CD4-positive, alpha-beta T cell (primary cell): ENCODE data around the gene CCT8. TPM values are rescaled to one million over a fixed set of nuclear protein-coding genes. Genes with fewer than 3 reads are reported as not detected.
A peak's percentile ranks its signal among the peaks of the same experiment; 100 is the strongest.

Experiments
- ATAC-seq: fragments of 200-7000 bp; cut with Tn5 transposase; one replicate; pipeline ENCODE4 v1.10.0; 2022; ENCODE audit warnings: mild to moderate bottlenecking; ENCODE audit not compliant: poor library complexity
- CTCF ChIA-PET: fragments of 350-600 bp; sonication (Branson Sonifier 250); formaldehyde crosslinking; loops from one replicate; lab custom pipeline; 2021; ENCODE audit warnings: antibody characterized with exemption, inconsistent platforms; lab: Charles Lee
- POLR2A ChIA-PET: fragments of 350-600 bp; sonication (Branson Sonifier 250); formaldehyde crosslinking; loops from one replicate; lab custom pipeline; 2021; ENCODE audit warnings: antibody characterized with exemption, inconsistent platforms; lab: Charles Lee
- DNase-seq, 14 experiments: peaks; one replicate each; pipeline ENCODE4 v3.0.0-alpha.2; 2013 to 2020; ENCODE audit warnings: mixed read lengths in 2 of 14
- H3K27ac ChIP-seq, 2 donors: one replicate each; pipeline versions ENCODE4 v1.5.1 to v1.7.0; 2013; ENCODE audit warnings: low read length in 2 of 2, low read depth in 1 of 2, mild to moderate bottlenecking in 1 of 2
- H3K27me3 ChIP-seq, 2 experiments: 1 replicate in 1 of 2; 2 replicates in 1 of 2; pipeline versions ENCODE4 v1.6.1 to v1.7.0; 2013; ENCODE audit warnings: low read length in 2 of 2, control low read depth in 1 of 2, mild to moderate bottlenecking in 1 of 2, moderate library complexity in 1 of 2; ENCODE audit not compliant: insufficient read depth in 2 of 2, control insufficient read depth in 1 of 2
- H3K36me3 ChIP-seq: one replicate; pipeline ENCODE4 v1.6.1; 2013; ENCODE audit warnings: low read length, control low read depth; ENCODE audit not compliant: insufficient read depth
- H3K4me1 ChIP-seq: one replicate; pipeline ENCODE4 v1.6.1; 2013; ENCODE audit warnings: low read length, control low read depth; ENCODE audit not compliant: insufficient read depth
- H3K4me3 ChIP-seq: one replicate; pipeline ENCODE4 v1.5.1; 2013; ENCODE audit warnings: mild to moderate bottlenecking, low read length, moderate library complexity
- H3K9me3 ChIP-seq, 2 experiments: 1 replicate in 1 of 2; 2 replicates in 1 of 2; pipeline versions ENCODE4 v1.6.1 to v1.7.0; 2013; ENCODE audit warnings: low read length in 2 of 2, mild to moderate bottlenecking in 2 of 2, control low read depth in 1 of 2, moderate library complexity in 1 of 2; ENCODE audit not compliant: control insufficient read depth in 1 of 2, insufficient read depth in 1 of 2
- H3K27ac Mint-ChIP-seq: one replicate; pipeline ENCODE4 v1.8.0; 2020; ENCODE audit warnings: mixed read lengths
- H3K27me3 Mint-ChIP-seq: one replicate; pipeline ENCODE4 v1.8.0; 2021; ENCODE audit warnings: mixed read lengths
- H3K36me3 Mint-ChIP-seq: one replicate; pipeline ENCODE4 v1.8.0; 2021; ENCODE audit warnings: low read depth, mixed read lengths
- H3K4me1 Mint-ChIP-seq: one replicate; pipeline ENCODE4 v1.8.0; 2021; ENCODE audit warnings: low read depth, mixed read lengths
- H3K4me3 Mint-ChIP-seq: one replicate; pipeline ENCODE4 v1.8.0; 2020; ENCODE audit warnings: mild to moderate bottlenecking, mixed read lengths
- H3K9me3 Mint-ChIP-seq: one replicate; pipeline ENCODE4 v1.8.0; 2020; ENCODE audit warnings: mixed read lengths
- intact Hi-C, 2 experiments: fragments of 100-400 bp; cut with DNase I in 1 of 2; cut with micrococcal nuclease in 1 of 2; formaldehyde crosslinking; loops; one replicate each; pipeline versions ENCODE4 v1.15.1 to v1.9.0; 2023 to 2025; cut with DNase I, micrococcal nuclease
- total RNA-seq, 174 experiments: library from RNA in 2 of 174; stranded (reverse) in 2 of 174; gene quantifications; one replicate each; pipeline ENCODE4 v1.2.3 and lab custom pipeline; 2021 to 2026
- TF ChIP-seq, protein P1 (sequence below): fragments of 200-600 bp; IDR thresholded peaks from one replicate; pipeline ENCODE4 v1.8.0; 2022; ENCODE audit warnings: antibody characterized with exemption, mild to moderate bottlenecking

Gene CCT8
- total RNA-seq, 2 experiments from 2014 or later: 121 to 126 TPM

DNA sequence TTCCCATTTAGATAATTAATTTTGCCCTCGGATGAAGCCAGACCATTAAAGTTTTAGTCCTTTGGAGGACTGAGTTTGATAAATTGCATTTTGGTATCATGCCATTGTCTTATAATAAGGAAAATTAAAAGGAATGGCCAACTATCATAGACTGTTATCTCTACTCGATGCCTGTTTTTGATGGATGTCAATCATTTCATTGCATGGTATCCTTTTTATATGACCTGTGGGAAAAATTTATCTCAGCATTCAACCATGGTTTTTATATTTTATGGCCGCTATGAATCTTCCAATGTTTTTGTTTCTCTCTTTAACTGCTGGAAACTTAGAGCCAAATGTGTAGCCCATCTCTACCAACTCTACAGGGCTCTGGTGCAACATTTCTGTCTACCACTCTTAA is 9.9 kb upstream of the CCT8 start:
- ChIA-PET POLR2A (interaction anchor here (1.8 kb wide), 1 partner anchor 59 kb away, joined by 6 read pairs; the partner anchor contains the start of gene USP16), CTCF (no interaction called here)
- ATAC-seq: no peak
- no peak overlapping the region for H3K4me3 ChIP-seq
- no peaks in the 10 kb centered on the region for H3K9me3 ChIP-seq
- Mint-ChIP-seq H3K36me3 (peaks cover 11% of the 10 kb centered on the region), H3K27me3 (no peaks in the 10 kb centered on the region), H3K4me3 (no peak overlapping the region), H3K9me3 (no peaks in the 10 kb centered on the region), H3K27ac (peak overlapping the region; percentile 82), H3K4me1 (peaks cover 40% of the 10 kb centered on the region)
- TF ChIP-seq, protein P1, sequence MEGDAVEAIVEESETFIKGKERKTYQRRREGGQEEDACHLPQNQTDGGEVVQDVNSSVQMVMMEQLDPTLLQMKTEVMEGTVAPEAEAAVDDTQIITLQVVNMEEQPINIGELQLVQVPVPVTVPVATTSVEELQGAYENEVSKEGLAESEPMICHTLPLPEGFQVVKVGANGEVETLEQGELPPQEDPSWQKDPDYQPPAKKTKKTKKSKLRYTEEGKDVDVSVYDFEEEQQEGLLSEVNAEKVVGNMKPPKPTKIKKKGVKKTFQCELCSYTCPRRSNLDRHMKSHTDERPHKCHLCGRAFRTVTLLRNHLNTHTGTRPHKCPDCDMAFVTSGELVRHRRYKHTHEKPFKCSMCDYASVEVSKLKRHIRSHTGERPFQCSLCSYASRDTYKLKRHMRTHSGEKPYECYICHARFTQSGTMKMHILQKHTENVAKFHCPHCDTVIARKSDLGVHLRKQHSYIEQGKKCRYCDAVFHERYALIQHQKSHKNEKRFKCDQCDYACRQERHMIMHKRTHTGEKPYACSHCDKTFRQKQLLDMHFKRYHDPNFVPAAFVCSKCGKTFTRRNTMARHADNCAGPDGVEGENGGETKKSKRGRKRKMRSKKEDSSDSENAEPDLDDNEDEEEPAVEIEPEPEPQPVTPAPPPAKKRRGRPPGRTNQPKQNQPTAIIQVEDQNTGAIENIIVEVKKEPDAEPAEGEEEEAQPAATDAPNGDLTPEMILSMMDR: no peak
- no peak overlapping the region for H3K27ac ChIP-seq
- H3K27me3 ChIP-seq: no peaks in the 10 kb centered on the region
- no peak for DNase-seq
- intact Hi-C loops: no loop called here
- H3K36me3 ChIP-seq: peaks cover 7% of the 10 kb centered on the region
- peaks cover 31% of the 10 kb centered on the region for H3K4me1 ChIP-seq

DNA sequence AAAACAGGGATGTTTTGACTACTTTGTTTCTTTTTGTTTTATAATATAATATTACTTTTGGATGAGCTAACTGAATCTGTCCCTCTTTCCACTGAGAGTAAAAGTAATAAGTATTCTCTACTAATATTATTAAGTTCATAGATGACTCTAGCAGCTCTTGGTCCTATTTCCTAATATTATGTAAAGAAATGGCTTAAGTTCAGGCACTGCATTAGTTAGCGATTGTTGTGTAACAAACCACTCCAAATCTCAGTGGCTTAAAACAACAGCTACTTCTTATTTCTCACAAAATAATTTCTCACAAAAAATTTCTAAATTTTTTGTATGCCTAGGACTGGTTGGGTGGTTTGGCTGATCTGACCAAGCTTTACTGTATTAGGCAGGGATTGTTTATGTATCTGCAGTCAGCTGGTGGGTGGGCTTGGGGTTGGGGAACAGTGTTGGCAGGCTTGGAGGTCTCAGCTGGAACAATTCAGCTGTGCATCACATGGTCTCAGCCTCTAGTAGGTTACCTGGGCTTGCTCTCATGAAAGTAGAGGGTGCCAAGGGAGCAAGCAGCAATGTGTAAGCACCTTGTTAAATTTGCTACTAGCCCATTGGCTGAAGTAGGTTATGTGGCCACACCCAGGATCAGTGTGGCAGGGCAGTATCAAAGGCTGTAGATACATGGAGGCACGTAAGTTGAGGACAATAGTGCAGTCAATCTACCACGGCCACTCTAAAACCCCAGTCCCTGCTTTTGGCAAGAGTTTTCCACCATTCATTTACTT is 8.8 kb upstream of the CCT8 start:
- Mint-ChIP-seq H3K36me3 (peaks cover 11% of the 10 kb centered on the region), H3K9me3 (no peaks in the 10 kb centered on the region), H3K4me1 (peaks cover 48% of the 10 kb centered on the region), H3K27ac (peak overlapping the region; percentile 95), H3K27me3 (no peaks in the 10 kb centered on the region), H3K4me3 (no peak overlapping the region)
- H3K9me3 ChIP-seq: no peaks in the 10 kb centered on the region
- DNase-seq (no peak), ATAC-seq (no peak)
- peaks cover 33% of the 10 kb centered on the region for H3K4me1 ChIP-seq
- intact Hi-C loops: no loop called here
- TF ChIP-seq, protein P1: no peak
- H3K4me3 ChIP-seq: no peak overlapping the region
- H3K27ac ChIP-seq: peak overlapping the region in 1 of 2 donors; percentile 10
- no peaks in the 10 kb centered on the region for H3K27me3 ChIP-seq
- peaks cover 6% of the 10 kb centered on the region for H3K36me3 ChIP-seq
- ChIA-PET CTCF (interaction anchor here (0.5 kb wide), 1 partner anchor 7 kb away, joined by 3 read pairs; no protein-coding TSS in a partner anchor), POLR2A (interaction anchor here (1.4 to 1.8 kb wide), 2 partner anchors 58 to 80 kb away, joined by 5 to 6 read pairs; partner anchors contain the start of gene USP16)

DNA sequence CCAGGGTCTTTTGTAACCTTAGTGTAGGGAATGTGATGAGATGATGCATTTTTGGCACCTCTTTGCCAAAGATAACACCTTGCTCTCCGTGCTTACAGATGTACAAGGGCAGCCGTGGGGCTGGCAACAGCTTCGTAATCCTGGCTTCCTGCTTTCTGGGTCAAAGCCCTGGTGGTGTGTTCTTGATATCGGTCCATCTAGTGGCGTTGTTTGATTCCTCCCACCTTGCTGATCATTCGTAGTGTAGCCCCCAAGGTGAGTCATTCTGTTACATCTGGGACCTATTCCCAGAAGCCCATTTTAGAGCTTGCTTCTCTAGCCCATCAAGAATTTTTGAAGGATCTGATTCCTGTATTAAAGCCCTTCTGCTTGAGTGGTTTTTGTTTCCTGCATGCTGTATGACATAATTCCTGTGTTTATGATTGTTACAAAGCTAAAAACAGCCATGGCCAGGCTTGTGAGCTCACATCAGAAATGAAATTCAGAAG is 7.0 kb upstream of the CCT8 start:
- Histone ChIP-seq H3K4me1 (peaks cover 41% of the 10 kb centered on the region), H3K4me3 (no peak overlapping the region)
- POLR2A ChIA-PET: interaction anchor here (0.6 to 1.6 kb wide), 6 partner anchors 10 to 296 kb away, joined by 3 to 7 read pairs (median 4); partner anchors contain the start of genes RWDD2B and USP16

More for the DNA sequence above, 7.0 kb upstream of the CCT8 start:
- peak overlapping the region; percentile 58 for H3K27ac ChIP-seq
- H3K4me3 Mint-ChIP-seq: peak overlapping the region; percentile 77
- intact Hi-C loops: no loop called here
- no peaks in the 10 kb centered on the region for H3K9me3 ChIP-seq
- CTCF ChIA-PET: no interaction called here
- no peaks in the 10 kb centered on the region for H3K27me3 ChIP-seq
- H3K9me3 Mint-ChIP-seq: no peaks in the 10 kb centered on the region
- DNase-seq (peak in 5 of 14 experiments; percentile 2 to 66 (median 48)), ATAC-seq (peak; percentile 35)
- H3K36me3 ChIP-seq: no peaks in the 10 kb centered on the region
- H3K4me1 Mint-ChIP-seq: peaks cover 64% of the 10 kb centered on the region
- no peaks in the 10 kb centered on the region for H3K27me3 Mint-ChIP-seq
- peak overlapping the region; percentile 95 for H3K27ac Mint-ChIP-seq
- peaks cover 6% of the 10 kb centered on the region for H3K36me3 Mint-ChIP-seq
- TF ChIP-seq, protein P1: no peak
